ENCODE data around the gene MAP3K15.

Gene MAP3K15

DNA sequence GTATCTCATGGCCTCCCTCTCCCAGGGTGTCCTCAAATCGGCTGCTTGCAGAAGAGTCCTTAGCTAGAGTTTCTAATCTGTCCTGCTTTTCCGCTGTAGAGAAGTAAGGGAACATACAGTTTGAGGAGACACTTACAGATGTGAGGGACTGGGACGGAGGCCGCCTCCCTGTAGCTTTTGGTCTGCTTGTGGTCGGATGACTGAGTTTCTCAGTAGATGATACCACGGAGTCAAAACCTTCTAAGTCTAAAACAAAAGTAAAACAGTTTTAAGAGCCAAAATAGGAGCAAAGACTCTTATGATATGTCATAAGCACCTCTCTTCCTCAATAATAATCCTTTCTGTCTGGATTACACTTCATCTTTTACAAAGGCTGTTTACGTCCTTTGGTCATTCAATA lies 34.5 kb upstream of the MAP3K15 start:
- H3K4me3 ChIP-seq (ENCODE audit: extremely low read depth, insufficient read depth, low read length, poor library complexity, severe bottlenecking) = no peak overlapping the region
- peaks cover 15% of the 10 kb centered on the region for H3K36me3 ChIP-seq (ENCODE audit: control insufficient read depth, insufficient read depth, low read length)
- H3K4me1 ChIP-seq (ENCODE audit: control insufficient read depth, insufficient read depth, low read length, poor library complexity, severe bottlenecking) = no peaks in the 10 kb centered on the region
- WGBS, 2 experiments (ENCODE audit: insufficient coverage in 2 of 2) = 100% methylated on average over 1 to 2 of the region's 7 CpGs
- no peak overlapping the region for H3K27ac ChIP-seq (ENCODE audit: low read depth, low read length, severe bottlenecking)
- no peaks in the 10 kb centered on the region for H3K9me3 ChIP-seq (ENCODE audit: control insufficient read depth, low read length)

DNA sequence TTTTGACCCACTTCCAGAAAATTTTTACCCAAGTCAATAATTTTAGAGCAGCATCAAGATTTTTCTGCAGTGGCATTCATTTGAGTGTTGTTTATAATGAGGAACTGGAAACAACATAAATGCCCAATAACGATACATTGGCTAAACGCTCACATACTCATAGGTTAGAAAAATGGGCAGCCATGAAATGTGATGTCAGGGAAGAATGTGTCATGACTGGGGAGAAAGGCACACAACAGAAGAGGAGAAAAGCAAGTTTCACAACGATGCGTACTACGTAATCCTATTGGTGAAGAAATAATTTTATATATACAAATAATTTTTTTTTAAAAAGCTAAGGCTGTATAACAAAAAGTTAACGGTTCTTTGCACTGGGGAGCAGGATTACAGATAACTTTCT lies 33.6 kb upstream of the MAP3K15 start:
- Histone ChIP-seq H3K27ac (ENCODE audit: low read depth, low read length, severe bottlenecking) (no peak overlapping the region), H3K4me1 (ENCODE audit: control insufficient read depth, insufficient read depth, low read length, poor library complexity, severe bottlenecking) (no peaks in the 10 kb centered on the region), H3K36me3 (ENCODE audit: control insufficient read depth, insufficient read depth, low read length) (peaks cover 15% of the 10 kb centered on the region), H3K4me3 (ENCODE audit: extremely low read depth, insufficient read depth, low read length, poor library complexity, severe bottlenecking) (no peak overlapping the region), H3K9me3 (ENCODE audit: control insufficient read depth, low read length) (no peaks in the 10 kb centered on the region)
- 92% methylated on average over 2 of the region's 6 CpGs; no CpG with 5 or more reads in 1 of the 2 experiments for WGBS, 2 experiments (ENCODE audit: insufficient coverage in 2 of 2)

DNA sequence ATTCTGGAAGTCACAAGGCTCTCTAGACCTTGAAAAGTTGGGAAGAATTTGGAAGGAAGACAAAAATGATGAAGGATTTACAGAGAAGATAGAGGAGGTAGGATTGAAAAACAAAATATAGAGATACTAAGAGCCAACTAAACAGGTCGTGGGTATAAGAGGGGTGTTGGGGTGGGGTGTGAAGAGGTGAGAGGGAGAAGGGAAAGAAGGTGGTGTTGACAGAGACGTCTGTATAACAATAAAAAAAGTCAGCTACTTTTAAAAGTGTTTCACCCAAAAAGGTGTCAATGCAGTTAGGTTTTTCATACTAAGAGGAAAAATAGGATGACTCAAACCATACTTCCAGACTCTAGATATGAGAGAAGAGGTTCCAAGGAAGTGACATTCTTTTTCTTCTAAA lies 33.0 kb upstream of the MAP3K15 start:
- no peak overlapping the region for H3K4me3 ChIP-seq (ENCODE audit: extremely low read depth, insufficient read depth, low read length, poor library complexity, severe bottlenecking)
- H3K36me3 ChIP-seq (ENCODE audit: control insufficient read depth, insufficient read depth, low read length) = peaks cover 15% of the 10 kb centered on the region
- no peaks in the 10 kb centered on the region for H3K4me1 ChIP-seq (ENCODE audit: control insufficient read depth, insufficient read depth, low read length, poor library complexity, severe bottlenecking)
- H3K9me3 ChIP-seq (ENCODE audit: control insufficient read depth, low read length) = no peaks in the 10 kb centered on the region
- H3K27ac ChIP-seq (ENCODE audit: low read depth, low read length, severe bottlenecking) = no peak overlapping the region
- WGBS, 2 experiments (ENCODE audit: insufficient coverage in 2 of 2) = no CpG with 5 or more reads among the region's 2 CpGs

DNA sequence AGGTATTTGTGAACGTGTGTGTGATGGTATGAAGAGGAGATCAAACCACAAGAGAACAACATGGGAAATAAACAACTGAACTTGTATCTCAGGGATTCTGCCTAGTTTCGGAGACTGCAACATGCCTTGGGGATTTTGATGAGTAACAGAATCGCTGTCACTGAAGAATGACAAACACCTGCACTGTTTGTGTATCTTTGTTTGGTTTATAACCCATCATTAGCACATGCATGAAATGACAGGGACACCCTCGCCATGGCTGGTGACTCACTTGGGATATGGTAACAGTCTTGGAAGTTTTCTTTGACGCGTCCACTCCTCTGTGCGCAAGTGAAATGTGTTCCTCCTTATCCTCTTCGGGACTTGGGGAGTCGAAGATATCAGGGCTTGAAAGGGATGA lies 30.3 kb upstream of the MAP3K15 start:
- no peak overlapping the region for H3K4me3 ChIP-seq (ENCODE audit: extremely low read depth, insufficient read depth, low read length, poor library complexity, severe bottlenecking)
- no peak overlapping the region for H3K27ac ChIP-seq (ENCODE audit: low read depth, low read length, severe bottlenecking)
- no peaks in the 10 kb centered on the region for H3K9me3 ChIP-seq (ENCODE audit: control insufficient read depth, low read length)
- H3K36me3 ChIP-seq (ENCODE audit: control insufficient read depth, insufficient read depth, low read length) = peaks cover 30% of the 10 kb centered on the region
- H3K4me1 ChIP-seq (ENCODE audit: control insufficient read depth, insufficient read depth, low read length, poor library complexity, severe bottlenecking) = no peaks in the 10 kb centered on the region
- WGBS, 2 experiments (ENCODE audit: insufficient coverage in 2 of 2) = 92% methylated on average over 4 of the region's 9 CpGs; no CpG with 5 or more reads in 1 of the 2 experiments

DNA sequence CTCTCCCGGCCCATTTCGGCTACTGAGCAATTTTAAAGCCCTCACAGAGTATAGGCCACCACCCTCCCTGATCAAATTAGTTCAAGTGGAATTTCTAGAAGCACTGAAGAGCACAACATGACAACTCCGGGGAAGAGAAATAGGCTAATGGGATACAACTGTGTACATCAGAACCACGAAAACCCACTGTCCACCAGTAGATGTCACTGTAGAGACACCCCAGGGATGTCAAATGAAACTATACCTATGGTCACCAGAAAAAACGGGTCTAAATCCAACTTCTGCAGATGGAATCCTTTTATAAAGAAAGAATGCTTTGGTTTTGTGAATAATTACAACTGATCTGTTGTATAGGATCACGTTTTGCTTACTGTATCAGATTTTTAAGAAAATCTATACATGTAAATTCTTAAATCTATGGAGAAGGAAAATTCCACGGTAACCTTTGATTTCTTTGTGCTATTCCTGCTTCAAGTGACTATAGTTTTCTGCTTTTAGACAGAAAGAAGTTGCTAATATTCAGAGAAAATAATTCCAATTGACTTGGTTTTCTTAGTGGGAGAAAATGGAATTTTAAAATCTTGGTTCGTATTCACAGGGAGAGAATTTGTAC lies 29.5 kb upstream of the MAP3K15 start:
- Histone ChIP-seq H3K9me3 (ENCODE audit: control insufficient read depth, low read length) (no peaks in the 10 kb centered on the region), H3K27ac (ENCODE audit: low read depth, low read length, severe bottlenecking) (no peak overlapping the region), H3K36me3 (ENCODE audit: control insufficient read depth, insufficient read depth, low read length) (peaks cover 30% of the 10 kb centered on the region), H3K4me3 (ENCODE audit: extremely low read depth, insufficient read depth, low read length, poor library complexity, severe bottlenecking) (no peak overlapping the region), H3K4me1 (ENCODE audit: control insufficient read depth, insufficient read depth, low read length, poor library complexity, severe bottlenecking) (no peaks in the 10 kb centered on the region)
- no CpG with 5 or more reads among the region's 8 CpGs for WGBS, 2 experiments (ENCODE audit: insufficient coverage in 2 of 2)

DNA sequence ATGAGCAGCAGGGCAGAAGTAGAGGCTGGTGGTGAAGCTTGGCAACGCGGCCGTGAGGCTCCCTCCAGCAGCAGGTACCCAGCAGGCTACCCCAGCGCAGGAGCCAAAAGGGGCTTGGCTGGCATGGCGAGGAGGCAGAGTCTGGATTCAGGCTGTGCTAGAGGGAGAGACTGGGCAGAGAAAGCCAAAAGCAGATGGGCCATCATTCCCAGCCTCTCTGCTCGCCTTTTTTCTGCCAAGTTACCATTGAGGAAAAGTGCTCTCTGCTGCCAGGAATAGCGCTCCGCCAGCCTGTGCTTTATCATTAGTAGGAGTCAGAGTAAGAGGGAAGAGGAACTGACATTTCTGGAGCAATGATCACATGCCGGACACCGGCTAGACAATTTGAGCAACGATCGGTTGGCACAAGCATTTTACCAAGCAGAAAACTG lies 28.7 kb upstream of the MAP3K15 start:
- Histone ChIP-seq H3K4me1 (ENCODE audit: control insufficient read depth, insufficient read depth, low read length, poor library complexity, severe bottlenecking) (no peaks in the 10 kb centered on the region), H3K4me3 (ENCODE audit: extremely low read depth, insufficient read depth, low read length, poor library complexity, severe bottlenecking) (no peak overlapping the region), H3K27ac (ENCODE audit: low read depth, low read length, severe bottlenecking) (no peak overlapping the region), H3K36me3 (ENCODE audit: control insufficient read depth, insufficient read depth, low read length) (peaks cover 30% of the 10 kb centered on the region), H3K9me3 (ENCODE audit: control insufficient read depth, low read length) (no peaks in the 10 kb centered on the region)
- 87 to 95% methylated on average over 6 to 8 of the region's 12 CpGs for WGBS, 2 experiments (ENCODE audit: insufficient coverage in 2 of 2)

DNA sequence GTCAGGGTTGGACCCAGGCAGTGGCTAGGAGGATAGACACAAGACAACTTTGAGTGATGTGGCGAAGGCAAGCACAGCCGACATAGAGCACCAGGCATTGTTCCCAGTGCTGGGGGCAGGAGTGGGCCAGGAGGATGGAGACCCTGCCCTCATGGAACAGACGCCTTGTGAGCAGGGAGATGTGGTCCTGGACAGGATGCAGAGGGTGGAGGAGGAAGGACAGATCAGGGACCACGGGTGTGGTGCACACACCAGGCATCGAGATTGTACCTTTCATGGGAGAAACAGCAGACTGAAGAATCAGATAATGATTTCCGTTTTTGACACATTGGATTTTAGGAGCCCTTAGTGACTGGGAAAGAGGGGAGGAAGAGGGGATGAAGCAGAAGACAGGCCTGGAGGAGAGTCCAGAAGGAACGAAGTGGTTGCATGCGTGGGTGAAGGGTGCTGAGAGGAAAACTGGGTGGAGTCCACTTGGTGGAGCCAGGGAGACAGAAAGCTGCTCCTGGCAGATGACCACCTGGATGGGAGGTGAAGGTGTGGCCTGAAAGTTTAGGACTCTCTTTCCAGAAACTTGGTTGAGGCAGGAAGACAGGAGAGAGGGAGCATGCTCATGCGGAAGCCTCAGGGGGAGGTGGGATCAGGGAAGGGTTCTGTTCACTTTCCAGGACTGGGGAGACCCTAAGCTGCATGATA lies 27.9 kb upstream of the MAP3K15 start:
- no peak overlapping the region for H3K4me3 ChIP-seq (ENCODE audit: extremely low read depth, insufficient read depth, low read length, poor library complexity, severe bottlenecking)
- WGBS, 2 experiments (ENCODE audit: insufficient coverage in 2 of 2) = 83 to 96% methylated on average over 9 of the region's 9 CpGs
- H3K4me1 ChIP-seq (ENCODE audit: control insufficient read depth, insufficient read depth, low read length, poor library complexity, severe bottlenecking) = no peaks in the 10 kb centered on the region
- H3K9me3 ChIP-seq (ENCODE audit: control insufficient read depth, low read length) = no peaks in the 10 kb centered on the region
- H3K27ac ChIP-seq (ENCODE audit: low read depth, low read length, severe bottlenecking) = no peak overlapping the region
- peaks cover 22% of the 10 kb centered on the region for H3K36me3 ChIP-seq (ENCODE audit: control insufficient read depth, insufficient read depth, low read length)

DNA sequence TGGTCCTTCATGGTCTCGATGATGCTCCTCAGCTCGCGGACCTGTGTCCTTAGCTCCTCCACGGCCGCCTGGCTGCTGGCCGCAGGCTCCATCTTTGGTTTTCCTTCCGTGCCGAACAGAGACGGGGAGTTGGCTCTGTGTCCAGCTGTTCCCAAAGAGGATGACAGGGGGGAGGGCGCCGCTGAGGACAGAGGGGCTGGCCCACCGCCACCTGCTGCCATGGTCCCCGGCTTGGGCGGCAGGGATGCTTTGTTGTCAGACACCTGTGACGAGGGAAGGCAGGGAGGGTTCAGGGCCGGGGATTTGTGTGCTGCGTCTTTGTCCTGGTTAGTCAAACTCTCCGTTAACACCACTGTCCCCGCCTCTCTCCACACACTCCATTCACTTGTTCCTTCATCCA lies 26.6 kb upstream of the MAP3K15 start:
- no peak overlapping the region for H3K27ac ChIP-seq (ENCODE audit: low read depth, low read length, severe bottlenecking)
- H3K4me3 ChIP-seq (ENCODE audit: extremely low read depth, insufficient read depth, low read length, poor library complexity, severe bottlenecking) = no peak overlapping the region
- no peaks in the 10 kb centered on the region for H3K4me1 ChIP-seq (ENCODE audit: control insufficient read depth, insufficient read depth, low read length, poor library complexity, severe bottlenecking)
- H3K36me3 ChIP-seq (ENCODE audit: control insufficient read depth, insufficient read depth, low read length) = peaks cover 18% of the 10 kb centered on the region
- 94 to 100% methylated on average over 2 to 9 of the region's 19 CpGs for WGBS, 2 experiments (ENCODE audit: insufficient coverage in 2 of 2)
- H3K9me3 ChIP-seq (ENCODE audit: control insufficient read depth, low read length) = no peaks in the 10 kb centered on the region

DNA sequence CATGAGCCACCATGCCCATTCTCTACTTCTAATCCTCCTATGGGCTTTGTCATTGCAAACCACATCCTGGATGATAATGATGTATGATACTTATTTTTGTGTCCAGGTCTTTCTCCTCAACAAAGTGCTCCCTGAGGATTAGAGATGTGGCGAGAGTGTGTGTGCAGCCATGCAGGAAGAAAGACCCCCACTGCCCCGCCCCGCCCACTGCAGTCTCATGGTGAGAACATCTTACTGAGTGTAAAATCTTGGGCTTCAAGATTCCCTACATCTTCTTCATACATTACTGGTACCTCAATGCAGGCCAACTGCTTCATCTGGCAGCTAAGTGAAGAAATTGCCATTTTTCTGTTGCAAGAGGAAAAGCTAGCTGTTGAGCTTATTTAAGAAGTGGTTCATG lies 25.9 kb upstream of the MAP3K15 start:
- Histone ChIP-seq H3K36me3 (ENCODE audit: control insufficient read depth, insufficient read depth, low read length) (peaks cover 23% of the 10 kb centered on the region), H3K27ac (ENCODE audit: low read depth, low read length, severe bottlenecking) (no peak overlapping the region), H3K9me3 (ENCODE audit: control insufficient read depth, low read length) (no peaks in the 10 kb centered on the region), H3K4me1 (ENCODE audit: control insufficient read depth, insufficient read depth, low read length, poor library complexity, severe bottlenecking) (no peaks in the 10 kb centered on the region), H3K4me3 (ENCODE audit: extremely low read depth, insufficient read depth, low read length, poor library complexity, severe bottlenecking) (no peak overlapping the region)
- no CpG with 5 or more reads among the region's 3 CpGs for WGBS, 2 experiments (ENCODE audit: insufficient coverage in 2 of 2)

DNA sequence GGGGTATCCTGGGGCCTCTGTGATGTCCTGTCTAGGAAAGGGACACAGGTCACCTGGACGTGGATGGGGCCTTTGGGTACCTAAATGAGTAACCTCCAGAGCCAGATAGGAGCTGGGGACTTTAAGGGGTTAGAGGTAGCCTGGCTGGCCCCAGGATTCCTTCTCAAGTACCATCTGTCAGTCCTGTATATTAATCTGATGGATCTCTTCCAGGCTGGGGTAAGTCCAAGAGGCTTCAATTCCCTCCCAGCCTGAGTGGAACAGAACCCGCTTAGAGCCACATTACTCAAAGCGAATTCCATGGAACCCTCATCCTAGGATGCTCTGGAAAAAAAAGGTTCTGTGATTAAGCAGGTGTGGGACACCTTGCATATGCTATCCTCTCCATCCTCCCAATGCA lies 24.8 kb upstream of the MAP3K15 start:
- Histone ChIP-seq H3K27ac (ENCODE audit: low read depth, low read length, severe bottlenecking) (no peak overlapping the region), H3K4me1 (ENCODE audit: control insufficient read depth, insufficient read depth, low read length, poor library complexity, severe bottlenecking) (no peaks in the 10 kb centered on the region), H3K4me3 (ENCODE audit: extremely low read depth, insufficient read depth, low read length, poor library complexity, severe bottlenecking) (no peak overlapping the region), H3K36me3 (ENCODE audit: control insufficient read depth, insufficient read depth, low read length) (peaks cover 23% of the 10 kb centered on the region), H3K9me3 (ENCODE audit: control insufficient read depth, low read length) (no peaks in the 10 kb centered on the region)
- WGBS, 2 experiments (ENCODE audit: insufficient coverage in 2 of 2) = 83% methylated on average over 1 of the region's 3 CpGs; no CpG with 5 or more reads in 1 of the 2 experiments

DNA sequence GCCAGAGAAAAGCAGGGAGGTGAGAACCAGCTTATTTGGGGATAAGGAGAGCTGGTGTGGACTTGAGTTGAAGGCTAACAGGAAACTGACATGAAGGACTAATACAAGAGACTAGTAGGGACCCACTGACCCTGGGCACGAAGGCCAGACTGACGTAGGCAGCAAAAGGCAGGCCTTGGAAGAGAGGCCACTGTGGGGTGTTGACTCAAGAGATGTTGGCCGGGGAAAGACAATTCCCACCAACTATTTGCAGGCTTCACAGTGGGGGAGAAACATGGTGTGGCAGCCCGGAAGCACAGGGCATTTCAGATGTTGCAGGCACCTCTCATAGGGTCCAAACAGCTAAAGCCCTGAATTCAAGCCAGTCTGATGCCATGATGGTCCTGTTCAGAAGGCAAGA lies 24.4 kb upstream of the MAP3K15 start:
- no peak overlapping the region for H3K27ac ChIP-seq (ENCODE audit: low read depth, low read length, severe bottlenecking)
- H3K36me3 ChIP-seq (ENCODE audit: control insufficient read depth, insufficient read depth, low read length) = peaks cover 23% of the 10 kb centered on the region
- no peaks in the 10 kb centered on the region for H3K9me3 ChIP-seq (ENCODE audit: control insufficient read depth, low read length)
- no peaks in the 10 kb centered on the region for H3K4me1 ChIP-seq (ENCODE audit: control insufficient read depth, insufficient read depth, low read length, poor library complexity, severe bottlenecking)
- WGBS, 2 experiments (ENCODE audit: insufficient coverage in 2 of 2) = no CpG with 5 or more reads among the region's 4 CpGs
- H3K4me3 ChIP-seq (ENCODE audit: extremely low read depth, insufficient read depth, low read length, poor library complexity, severe bottlenecking) = no peak overlapping the region

Measured in mesodermal cell (in vitro differentiated cells).